NK-92 (cell line): ENCODE data around the gene P2RX3.
"Not testable (repeated sequence)": the region's sequence is repeated elsewhere in the genome, so short reads cannot be mapped to it uniquely, and the experiment has no call there.

ENCODE experiments used
- DNase-seq: peaks from one replicate; lab custom pipeline; 2025; ENCODE audit not compliant: unreplicated experiment; lab: John Stamatoyannopoulos, UW

The P2RX3 gene

DNA sequence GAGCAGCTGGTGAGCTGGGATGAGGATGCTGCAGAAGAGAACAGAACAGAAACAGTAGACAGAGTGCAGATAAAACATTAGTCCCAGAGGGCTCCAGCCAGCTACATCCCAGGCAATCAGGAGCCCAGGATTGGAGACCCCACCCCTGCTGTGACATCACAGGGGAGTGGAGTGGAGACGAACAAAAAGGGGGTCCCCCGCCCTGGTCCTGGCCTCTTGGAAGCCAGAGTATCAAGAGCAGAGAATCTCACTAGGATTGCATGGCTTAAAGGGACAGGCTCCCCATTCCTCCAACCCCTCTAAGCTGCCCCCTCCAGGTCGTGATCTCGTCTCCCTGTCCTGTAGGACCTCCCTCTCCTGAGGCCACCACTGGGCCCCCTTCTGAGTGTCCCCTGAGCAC is at the start of gene P2RX3:
Gene P2RX3 (plus strand): TSS at position 211 of the 400 bp plus-strand sequence. CDS start 199 bp downstream, outside the sequence.
- no peak for DNase-seq

GRCh38 chr11:57288771-57289579 is 49.2 kb upstream of the P2RX3 start:
- no peak for DNase-seq

DNA sequence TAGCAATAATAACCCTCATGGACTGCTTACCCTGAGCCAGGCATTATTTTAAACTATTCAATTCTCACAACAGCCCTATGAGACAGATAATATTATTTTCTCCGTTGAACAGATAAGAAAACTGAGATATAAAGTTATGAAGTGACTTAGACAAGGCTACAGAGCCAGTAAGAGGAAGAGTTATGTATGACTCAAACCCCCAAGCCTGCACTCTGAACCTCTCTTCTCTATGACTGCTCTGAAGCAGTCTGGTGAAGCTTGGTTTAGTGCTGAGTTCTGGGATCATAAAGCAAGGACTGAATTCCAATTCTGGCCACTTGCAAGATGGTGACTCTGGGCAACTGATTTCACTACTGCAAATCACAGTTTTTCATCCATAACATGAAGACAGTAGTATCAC is 47.9 kb upstream of the P2RX3 start:
- no peak for DNase-seq

DNA sequence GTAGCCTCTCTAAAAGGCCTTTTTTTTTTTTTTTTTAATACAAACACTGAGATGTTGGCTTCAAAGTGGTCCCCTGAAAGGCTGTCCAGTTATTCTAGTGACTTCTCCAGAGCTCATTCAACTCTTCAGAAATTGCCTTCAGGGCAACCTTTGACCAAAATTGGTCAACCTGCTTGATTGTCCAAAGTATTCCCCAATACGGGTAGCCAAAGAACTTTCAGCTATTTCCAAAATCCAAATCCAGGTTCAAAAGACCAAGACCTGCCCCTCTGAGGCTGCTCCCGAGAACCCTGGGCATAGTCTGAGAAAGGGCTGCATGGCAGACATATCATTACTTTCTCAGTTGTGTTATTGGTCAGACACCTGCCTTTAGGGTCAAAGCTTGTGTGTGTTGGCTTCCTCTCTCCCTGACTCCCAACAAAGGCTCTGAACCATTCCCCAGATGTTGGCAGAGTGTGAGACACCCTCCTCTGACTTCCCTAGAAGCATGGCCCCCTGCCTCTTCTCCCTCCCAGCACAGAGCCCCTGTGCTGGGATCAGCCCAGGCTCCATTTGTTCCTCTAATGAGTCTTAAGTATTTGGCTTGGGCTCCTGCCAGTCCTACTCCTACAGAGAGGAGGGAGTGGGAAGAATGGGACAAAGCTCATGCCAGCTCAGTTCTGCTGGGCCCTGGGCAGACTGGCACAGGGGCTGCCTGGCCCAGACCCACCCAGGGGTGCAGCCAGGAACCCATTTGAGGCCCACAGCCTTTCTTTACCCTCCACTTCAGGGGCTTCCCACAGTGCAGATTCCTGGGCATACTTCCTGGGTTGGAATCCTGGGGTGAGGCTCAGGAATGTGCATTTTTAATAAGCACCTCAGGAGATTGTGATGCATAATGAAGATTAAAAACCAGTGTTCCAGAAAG is 43.7 kb upstream of the P2RX3 start:
- no peak for DNase-seq

DNA sequence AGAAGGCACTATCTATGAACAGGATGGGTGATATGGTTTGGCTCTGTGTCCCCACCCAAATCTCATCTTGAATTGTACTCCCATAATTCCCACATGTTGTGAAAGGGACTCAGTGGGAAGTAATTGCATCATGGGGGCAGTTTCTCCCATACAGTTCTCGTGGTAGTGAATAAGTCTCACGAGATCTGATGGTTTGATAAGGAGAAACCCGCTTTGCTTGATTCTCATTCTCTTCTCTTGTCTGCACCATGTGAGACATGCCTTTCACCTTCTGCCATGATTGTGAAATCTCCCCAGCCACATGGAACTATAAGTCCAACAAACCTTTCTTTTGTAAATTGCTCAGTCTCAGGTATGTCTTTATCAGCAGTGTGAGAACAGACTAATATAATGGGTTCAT is 41.9 kb upstream of the P2RX3 start:
- not testable (repeated sequence) for DNase-seq

DNA sequence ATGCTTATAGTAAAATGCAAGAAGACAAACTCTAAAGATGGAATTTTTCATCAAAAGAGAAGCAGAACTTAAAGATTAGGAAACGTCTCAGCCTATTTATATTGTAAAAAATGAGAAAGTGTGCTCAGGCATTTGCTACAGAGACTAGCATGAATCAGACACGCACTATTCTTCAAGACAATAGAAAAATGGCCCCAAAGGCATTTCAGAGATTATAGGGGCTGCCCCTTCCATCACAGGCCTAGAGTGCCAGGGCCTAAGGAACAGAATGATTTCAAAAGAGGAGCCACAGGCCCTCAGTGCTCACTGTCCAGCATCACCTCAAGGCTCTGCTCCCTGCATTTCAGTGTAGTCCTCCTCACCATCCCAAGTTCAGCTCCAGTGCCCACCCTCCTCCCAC is 40.9 kb upstream of the P2RX3 start:
- DNase-seq = no peak

DNA sequence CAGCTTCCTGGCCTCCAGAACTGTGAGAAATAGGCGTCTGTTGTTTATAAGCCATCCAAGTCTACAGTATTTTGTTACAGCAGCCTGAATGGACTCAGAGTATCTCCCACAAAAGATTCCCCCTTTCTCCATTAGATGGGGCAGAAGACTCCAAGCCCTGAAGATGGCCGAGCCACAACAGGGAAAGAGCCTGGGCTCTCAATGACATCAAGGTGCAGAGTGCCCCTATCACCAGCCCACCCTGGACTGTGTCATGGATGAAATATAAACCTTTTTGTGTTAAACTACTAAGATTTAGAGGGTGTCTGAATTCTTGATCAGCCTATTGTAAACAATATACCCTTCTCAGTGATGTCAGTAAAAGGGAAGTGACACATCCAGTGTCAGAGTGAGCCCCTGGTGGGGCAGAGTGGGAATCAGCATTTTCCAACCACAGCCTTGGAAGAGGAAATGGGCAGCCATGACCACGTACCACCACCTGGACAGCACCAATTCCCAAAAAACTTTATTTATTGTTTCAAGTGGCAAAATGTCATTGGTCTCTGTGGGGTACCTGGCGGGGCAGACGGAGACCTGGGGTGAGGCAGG is 38.9 kb upstream of the P2RX3 start:
- DNase-seq = no peak

DNA sequence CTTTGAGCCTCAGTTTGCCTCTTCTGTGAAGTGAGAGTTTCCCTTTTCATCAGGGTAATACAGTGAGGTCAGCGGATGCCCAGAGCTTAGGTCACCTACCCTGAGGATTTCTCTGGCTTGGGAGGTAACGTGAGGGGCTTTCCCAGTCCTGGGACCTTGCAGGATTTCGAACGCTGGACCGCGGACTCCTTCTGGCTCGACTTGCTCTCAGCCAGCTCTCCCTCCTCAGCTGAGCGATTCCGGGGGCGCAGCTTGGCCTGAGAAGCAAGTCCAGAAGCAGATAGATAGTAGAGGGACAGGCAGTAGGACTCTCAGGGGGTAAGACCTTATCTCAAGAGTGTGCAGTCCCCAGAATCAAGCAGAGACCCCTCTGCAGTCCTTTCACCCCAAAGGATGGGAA is 37.4 kb upstream of the P2RX3 start:
- no peak for DNase-seq

- DNase-seq = no peak
Observed at GRCh38 chr11:57301711-57302423, 36.3 kb upstream of the P2RX3 start.

DNA sequence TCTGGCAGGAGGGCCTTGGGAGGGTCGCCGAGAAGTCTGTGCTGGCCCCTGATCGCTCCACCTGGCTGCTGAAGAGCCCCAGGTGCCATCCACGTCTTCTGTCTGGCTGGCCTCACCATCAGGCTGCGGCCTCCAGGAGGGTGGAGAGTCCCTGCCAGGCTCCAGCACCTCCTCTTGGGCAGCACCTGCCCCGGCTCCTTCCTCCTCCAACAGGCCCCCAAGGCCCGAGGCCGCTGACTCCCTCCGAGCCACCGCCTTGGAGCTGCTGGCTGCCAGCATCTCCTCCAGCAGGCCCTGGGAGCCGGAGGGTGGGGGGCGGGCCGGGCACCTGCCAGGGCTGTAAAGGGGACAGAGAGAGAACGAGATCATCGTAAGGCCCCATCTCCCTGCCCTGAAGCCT is 35.7 kb upstream of the P2RX3 start:
- DNase-seq = no peak

DNA sequence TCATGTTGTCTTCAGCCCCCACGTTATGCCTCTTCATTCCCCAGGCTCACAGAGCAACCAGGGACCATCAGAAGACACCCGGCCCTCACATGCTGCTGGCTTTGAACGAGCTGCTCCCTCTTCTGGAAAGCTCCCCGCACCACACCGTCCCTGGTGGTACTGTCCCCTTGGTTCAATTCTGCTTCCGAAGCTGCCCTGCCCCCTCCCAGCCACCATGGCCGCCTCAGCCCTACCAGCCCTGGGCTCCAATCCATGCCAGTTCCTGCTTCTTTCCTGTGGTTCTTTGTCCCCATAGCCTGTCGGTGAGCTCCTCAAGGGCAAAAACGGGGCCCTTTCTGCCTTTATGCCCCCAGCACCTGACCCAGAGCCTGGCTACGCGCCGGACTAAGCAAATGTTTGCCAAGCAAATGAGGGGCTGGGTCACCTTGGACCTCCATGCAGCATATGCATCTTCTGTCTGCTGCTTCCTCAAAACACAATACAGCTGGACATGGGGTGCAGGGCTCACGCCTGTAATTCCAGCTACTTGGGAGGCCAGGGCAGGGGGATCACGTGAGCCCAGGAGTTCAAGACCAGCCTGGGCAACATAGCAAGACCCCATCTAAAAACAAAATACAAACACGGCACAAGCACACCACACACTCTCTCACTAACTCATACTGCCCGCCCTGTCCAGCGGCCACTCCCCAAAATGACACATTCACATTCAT is 34.7 kb upstream of the P2RX3 start:
- no peak for DNase-seq

DNA sequence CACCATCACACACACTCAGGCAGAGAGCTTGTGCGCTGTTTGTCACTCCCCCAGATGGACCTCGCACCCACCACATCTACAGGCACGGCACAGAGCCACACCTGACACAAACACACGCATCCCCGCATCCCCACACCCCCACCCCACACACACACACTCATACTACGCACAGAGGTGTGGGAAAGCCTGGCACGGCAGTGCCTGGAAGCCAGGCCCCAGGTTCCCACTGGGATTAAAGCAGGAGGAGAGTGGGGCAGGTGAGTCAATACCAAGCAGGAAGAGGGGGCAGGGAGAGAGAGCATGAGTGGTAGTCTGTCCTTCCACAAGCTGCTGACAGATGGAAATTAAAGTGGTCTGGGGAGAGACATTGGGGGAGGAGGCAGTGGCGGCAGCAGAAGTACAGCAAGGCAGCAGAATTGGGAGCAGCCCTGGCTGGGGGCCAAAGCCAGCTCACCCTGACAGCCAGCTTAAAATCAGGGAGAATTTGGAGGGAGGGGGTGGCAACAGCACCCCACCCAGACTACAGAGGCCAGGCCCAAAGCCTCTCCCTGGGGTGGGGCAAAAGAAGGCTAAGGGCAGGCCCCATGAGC is 34.1 kb upstream of the P2RX3 start:
- no peak for DNase-seq

DNA sequence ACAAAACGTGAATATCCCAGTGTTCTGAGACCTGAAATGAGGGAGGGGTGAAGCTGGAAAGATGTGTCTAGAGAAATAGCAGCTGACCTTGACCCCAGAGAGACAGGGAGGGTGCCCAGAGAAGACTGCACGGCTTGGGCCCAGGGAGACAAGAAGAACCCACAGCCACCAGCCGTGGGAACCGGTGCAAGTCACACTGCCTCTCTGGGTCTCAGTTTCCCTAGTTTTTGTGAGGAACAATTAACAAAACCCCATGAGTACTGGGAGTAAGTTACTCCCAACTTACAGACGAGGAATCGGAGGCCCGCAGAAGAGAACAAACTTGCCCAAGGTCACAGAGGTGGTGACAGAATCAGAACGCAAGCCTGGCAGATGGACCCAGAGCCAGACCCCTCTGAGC is 32.6 kb upstream of the P2RX3 start:
- no peak for DNase-seq

DNA sequence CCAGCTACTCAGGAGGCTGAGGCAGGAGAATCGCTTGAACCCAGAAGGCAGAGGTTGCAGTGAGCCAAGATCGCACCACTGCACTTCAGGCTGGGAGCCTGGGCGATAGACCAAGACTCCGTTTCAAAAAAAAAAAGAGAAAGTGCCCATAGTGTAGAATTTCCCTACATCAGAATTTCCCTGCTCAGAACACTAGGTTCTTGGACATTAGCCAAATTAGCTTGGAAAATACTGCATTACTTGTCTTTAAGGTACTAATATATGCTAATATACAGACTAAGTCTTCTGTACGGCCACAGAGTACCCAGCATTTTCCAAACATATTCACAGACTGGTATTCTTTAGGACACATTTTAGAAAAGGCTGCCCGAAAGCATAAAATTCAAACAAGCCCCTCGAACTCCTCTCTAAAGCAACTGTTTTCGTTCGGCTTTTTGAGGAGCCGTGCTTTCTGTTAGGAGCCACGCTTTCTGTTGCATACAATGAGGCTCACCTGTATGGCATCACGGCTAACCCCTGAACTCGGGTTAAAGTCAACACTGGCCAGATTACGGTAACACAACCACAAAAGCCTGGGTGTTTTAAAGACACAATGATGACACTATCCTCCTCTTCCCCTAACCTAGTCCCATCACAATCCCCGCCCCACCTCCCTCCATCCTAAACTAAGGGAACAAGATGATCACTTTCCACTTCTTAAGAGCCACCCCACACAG is 31.8 kb upstream of the P2RX3 start:
- no peak for DNase-seq

DNA sequence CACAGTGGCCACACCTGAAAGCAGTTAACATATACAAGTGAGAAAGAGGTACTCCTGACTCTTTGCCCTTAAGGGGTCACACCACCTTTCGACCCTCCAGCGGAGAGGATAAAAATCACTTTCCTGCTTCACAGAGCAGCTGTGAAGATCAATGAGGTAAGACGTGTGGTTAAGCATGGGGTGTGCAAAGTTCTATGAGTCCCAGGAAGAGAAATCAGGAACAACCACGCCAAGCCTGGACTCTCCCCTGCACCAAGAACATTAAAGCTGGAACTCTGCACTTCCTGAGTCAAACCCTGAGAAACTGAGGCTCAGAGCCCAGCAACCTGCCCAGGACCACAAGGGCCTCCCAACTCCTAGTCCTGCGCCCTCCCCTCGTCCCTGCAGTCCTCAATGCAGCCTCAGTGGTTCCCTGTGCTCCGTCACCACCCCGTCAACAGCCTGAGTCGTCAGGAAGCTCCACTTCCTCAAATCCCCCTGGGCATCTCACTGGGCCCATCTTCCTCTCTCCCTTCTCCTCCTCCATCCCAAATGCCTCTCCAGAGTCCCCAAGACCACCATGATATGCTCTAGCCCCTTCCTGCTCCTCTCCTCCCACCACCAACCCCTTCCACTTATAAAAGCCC is 31.1 kb upstream of the P2RX3 start:
- no peak for DNase-seq

DNA sequence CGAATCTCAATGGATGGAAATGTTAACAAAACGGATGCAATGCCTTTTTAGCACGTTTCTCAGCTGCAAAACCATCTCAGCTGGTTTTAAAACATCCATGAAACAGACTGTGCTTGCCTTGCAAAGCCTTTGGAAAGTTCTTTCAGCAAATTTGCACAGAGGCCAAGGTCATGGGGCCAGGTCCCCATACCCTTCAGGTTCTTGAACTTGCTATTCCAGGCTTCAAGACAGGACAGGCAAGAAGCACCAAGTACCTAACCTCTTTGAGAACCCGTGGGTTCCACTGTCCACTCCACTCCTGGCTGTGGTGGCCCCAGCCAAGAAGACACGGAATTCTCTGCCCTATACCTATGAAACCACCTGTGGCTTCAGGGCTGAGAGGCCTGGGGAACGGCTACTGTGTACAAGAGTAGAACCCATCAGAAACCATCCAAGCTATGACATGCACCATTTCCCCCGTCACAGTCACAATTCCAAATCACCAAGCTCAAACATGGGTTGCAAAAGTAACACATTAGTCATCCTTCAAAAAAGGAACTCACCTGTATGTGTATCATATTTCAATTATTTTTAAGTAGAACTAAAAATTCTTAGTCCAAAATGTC is 30.4 kb upstream of the P2RX3 start:
- no peak for DNase-seq

GRCh38 chr11:57308426-57309060 is 29.6 kb upstream of the P2RX3 start:
- no peak for DNase-seq
